Endothelial cell of umbilical vein (primary cell): Measurements from ENCODE around the gene SLC6A19.

Experiments
- CTCF ChIP-seq, 2 donors: IDR thresholded peaks; 1 replicate in 1 of 2; 2 replicates in 1 of 2; pipeline ENCODE4 v1.5.1; 2011; ENCODE audit warnings: low read length in 2 of 2, mild to moderate bottlenecking in 2 of 2, moderate library complexity in 2 of 2, control low read depth in 1 of 2, inconsistent platforms in 1 of 2, low read depth in 1 of 2; ENCODE audit not compliant: insufficient read depth in 1 of 2; ENCODE audit errors: extremely low read depth in 1 of 2
- EZH2 ChIP-seq: IDR thresholded peaks from 2 replicates; pipeline ENCODE4 v1.6.1; 2012; ENCODE audit warnings: borderline replicate concordance, low read depth, mild to moderate bottlenecking, moderate library complexity, low read length, inconsistent platforms; ENCODE audit not compliant: severe bottlenecking
- FOS ChIP-seq: IDR thresholded peaks from 2 replicates; pipeline ENCODE4 v1.6.1; 2011; ENCODE audit warnings: mild to moderate bottlenecking, low read length, moderate library complexity, borderline replicate concordance; ENCODE audit not compliant: insufficient read depth
- JUN ChIP-seq: IDR thresholded peaks from 2 replicates; pipeline ENCODE4 v1.6.1; 2011; ENCODE audit warnings: borderline replicate concordance, low read depth; ENCODE audit not compliant: insufficient read length, insufficient read depth
- MAX ChIP-seq: IDR thresholded peaks from 2 replicates; pipeline ENCODE4 v1.6.1; 2011; ENCODE audit not compliant: insufficient read depth, insufficient read length
- MYC ChIP-seq: IDR thresholded peaks from one replicate; pipeline ENCODE4 v1.6.1; 2011; ENCODE audit warnings: mild to moderate bottlenecking, low read depth, low read length
- POLR2A ChIP-seq: IDR thresholded peaks from 2 replicates; pipeline ENCODE4 v1.6.1; 2012; ENCODE audit warnings: low read depth, mild to moderate bottlenecking, control low read depth, low read length
- POLR2AphosphoS5 ChIP-seq: IDR thresholded peaks from 2 replicates; pipeline ENCODE4 v1.6.1; 2012; ENCODE audit warnings: low read depth, mild to moderate bottlenecking, control low read depth, low read length, moderate library complexity; ENCODE audit not compliant: insufficient read depth

DNA sequence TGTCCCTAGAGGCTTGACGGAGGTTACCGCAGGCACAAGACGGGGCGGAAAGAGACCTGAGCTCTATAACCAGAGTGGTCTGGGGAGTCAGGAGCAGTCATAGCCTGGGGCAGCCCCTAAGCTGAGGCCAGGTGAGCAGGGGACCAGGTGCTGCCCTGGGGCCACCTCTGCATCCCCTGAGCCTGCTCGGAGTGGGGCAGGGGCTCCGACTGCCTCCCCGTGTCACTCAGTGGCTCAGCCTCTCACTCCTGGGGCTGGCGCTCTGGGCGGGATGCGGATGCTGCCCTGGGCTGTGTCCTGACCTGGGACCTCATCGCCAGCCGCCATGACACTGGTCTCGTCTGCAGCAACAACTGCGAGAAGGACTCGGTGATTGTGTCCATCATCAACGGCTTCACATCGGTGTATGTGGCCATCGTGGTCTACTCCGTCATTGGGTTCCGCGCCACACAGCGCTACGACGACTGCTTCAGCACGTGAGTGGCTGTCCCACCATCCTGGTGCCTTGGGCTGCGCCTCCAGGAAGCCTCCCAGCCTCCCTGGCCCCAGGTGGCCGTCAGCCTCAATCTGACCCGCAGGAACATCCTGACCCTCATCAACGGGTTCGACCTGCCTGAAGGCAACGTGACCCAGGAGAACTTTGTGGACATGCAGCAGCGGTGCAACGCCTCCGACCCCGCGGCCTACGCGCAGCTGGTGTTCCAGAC lies 15.0 kb downstream of the SLC6A19 start:
- TF ChIP-seq CTCF (IDR thresholded peaks at IDR 0.05; ENCODE audit: extremely low read depth in 1 of 2, insufficient read depth in 1 of 2, low read depth in 1 of 2, low read length in 2 of 2), result no peak
- no peak for TF ChIP-seq POLR2A
- no peak for TF ChIP-seq FOS
- no peak for TF ChIP-seq POLR2AphosphoS5
- TF ChIP-seq EZH2, result no peak
- TF ChIP-seq MAX, result no peak
- no peak for TF ChIP-seq MYC
- no peak for TF ChIP-seq JUN
